ENCODE results near the gene B4GALT7.

DNA sequence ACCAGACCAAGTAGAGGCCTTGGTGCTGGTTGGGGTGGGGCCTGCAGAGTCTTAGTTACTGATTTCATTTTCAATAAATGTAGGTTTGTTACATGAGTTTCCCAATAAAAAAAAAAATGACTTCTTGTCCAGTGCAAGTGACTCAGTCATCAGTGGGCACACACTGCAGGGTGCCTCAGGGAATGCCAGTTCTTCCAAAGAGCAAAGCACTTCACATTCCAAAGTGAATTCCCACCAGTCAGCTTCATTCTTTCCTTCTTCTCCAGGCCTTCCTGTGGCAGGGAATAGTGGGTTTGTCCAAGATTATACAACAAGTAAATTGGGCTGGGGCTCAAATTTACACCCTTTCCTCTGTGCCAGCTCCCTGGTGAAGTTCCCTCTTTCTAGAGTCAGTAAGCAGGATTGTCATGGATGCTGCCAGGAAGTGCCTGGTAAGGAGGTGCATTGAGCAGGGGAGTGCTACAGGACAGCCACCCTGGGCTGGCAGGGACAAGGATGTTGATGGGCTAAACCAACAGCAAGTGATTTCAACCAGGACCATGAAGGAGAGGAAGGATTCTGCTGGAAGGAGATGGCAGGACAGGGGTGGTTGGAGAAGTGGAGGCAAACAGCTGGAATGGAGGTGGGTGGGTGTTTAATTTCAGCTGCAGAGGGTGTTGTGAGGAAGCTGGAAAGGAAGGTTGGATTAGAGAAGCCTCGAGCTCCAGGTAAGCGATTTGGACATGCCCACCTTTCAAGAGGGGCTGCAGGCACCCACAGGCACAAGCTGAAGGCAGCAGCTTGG, 3.7 kb upstream of the B4GALT7 start:
- no peak for TF ChIP-seq CTCF (IDR thresholded peaks at IDR 0.05)
- TF ChIP-seq POLR2A (IDR thresholded peaks at IDR 0.05) = no peak

All from tibial nerve (tissue), 3 donors.